GM19351 (cell line): Measurements from ENCODE around the gene MCF2.

ENCODE experiments used
- ATAC-seq: cut with Tn5 transposase; IDR thresholded peaks from one replicate; pipeline ENCODE4 v1.9.1; 2021; ENCODE audit warnings: mild to moderate bottlenecking, moderate library complexity; ENCODE audit not compliant: unreplicated experiment

MCF2 gene

GRCh38 chrX:139639253-139639652, 68.7 kb downstream of the MCF2 start:
- ATAC-seq, result no peak

DNA sequence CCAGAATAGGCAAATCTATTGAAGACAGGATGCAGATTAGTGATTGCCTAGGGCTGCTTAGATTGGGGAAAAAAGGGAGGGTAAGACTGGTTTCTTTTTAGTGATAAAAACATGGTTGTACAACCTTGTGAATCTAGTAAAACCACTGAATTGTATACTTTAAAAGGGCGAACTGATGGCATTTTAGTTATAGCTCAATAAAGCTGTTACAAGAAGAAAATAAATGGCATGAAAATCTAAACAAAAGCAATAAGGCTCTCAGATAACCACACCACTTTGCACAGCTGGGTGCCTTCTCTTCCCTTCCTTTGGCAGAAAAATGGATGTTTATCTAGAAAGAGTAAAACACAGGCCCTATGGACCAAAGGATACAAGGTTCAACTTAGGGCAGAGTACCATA, 107.9 kb downstream of the MCF2 start:
- ATAC-seq, result no peak

DNA sequence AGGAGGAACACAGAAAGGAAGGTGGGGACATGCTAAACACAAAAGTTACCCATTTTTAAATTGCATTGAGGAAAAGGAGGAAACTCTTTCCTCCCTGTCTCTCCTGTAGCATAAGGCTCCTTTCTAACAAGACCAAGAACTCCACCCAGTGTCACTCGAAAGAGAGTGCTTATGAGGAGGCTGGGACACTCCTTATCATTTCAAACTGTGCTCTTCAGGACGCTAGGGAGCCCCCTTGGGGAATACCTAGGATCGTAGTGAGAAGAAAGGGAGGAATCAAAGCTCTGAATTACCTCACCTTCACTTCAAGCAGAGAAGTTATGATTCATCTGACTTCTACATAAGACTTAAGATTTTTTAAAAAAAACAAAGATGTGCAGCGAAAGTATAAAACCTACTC, 111.9 kb downstream of the MCF2 start:
- no peak for ATAC-seq

GRCh38 chrX:139585613-139586012, 122.4 kb downstream of the MCF2 start:
- no peak for ATAC-seq

DNA sequence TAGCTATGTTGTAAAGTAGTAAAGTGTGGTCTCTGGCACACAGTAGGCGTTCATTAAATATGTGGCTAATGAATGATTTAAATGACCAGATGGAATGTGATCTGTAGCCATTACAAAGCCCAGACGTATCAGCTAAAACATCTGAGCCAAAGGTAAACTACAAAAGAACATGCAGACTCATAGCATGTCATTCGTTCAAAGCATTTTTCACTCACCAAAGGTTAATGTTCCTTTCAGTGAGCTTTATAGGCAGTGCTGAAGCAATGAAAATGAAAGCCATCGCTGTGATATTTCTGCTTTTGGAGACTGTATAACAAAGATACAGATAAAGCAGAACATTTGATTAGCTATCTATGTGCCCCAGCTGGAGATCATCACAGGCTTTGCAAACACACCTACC, 126.9 kb downstream of the MCF2 start:
- ATAC-seq, result no peak

DNA sequence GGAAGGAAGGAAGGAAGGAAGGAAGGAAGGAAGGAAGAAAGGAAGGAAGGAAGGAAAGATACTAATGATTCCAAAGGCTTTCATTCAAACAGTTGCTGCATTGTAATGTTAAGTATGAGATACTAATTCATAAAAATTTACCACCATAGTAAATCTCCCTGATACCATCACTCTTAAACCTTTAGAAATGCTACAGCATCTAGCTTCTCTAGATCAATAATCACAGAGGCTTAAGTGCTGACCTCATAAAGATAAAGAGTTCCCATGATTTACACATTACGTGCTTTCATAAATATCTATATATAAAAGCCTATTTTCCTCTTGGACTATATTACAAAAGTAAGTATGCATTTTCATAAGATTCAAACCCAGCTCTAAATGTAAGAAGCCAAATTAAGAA, 141.0 kb downstream of the MCF2 start:
- ATAC-seq, result no peak

GRCh38 chrX:139563251-139563650, 144.7 kb downstream of the MCF2 start:
- ATAC-seq, result no peak

DNA sequence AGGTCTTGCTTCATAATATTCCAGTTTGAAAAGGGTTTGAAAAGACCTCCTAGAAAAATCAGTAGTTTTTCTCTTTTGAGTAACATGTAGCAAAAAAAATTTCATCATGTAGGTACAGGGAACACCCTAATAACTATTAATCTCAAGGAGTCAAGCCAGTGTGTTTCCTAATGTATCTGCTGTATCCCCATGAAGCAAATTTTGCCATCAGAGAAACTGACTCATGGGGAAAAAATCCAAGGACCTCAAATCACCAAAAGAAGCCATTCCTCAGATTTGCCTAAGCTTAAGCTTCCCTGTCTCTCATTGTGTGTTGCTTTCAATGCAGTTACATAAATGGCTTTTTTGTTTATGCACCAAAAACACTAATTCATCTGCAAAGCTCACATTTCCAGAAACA, 147.7 kb downstream of the MCF2 start:
- ATAC-seq, result no peak

DNA sequence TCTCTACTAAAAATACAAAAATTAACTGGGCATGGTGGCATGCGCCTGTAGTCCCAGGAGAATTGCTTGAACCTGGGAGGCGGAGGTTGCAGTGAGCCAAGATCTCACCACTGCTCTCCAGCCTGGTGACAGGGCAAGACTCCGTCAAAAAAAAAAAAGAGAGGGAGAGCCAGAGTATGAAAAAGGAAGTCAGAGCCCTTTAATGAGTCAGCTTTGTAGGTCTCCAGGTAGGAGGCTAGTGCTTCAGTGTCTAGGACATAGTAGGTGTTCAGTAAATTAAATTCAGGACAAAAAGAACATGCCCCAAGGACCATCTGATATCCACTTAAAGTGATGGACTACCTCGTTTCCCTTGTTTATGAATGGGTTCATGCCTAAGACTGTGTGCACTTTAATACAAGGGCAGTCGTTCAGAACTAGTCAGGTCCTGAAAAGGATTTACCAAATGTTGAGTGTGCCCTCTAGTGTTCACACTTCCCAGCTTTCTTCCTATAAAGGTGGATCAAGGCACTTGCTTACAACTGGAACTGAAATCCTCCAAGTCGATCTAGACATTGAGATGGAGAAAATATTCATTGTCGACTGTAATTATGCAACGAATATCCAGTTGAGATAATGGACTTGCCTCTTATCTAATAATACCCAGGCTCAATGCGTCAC, 148.5 kb downstream of the MCF2 start:
- ATAC-seq, result peak; percentile 91

GRCh38 chrX:139554991-139555675, 152.8 kb downstream of the MCF2 start:
- ATAC-seq, result no peak

GRCh38 chrX:139554376-139554775, 153.6 kb downstream of the MCF2 start:
- peak; percentile 20 for ATAC-seq

DNA sequence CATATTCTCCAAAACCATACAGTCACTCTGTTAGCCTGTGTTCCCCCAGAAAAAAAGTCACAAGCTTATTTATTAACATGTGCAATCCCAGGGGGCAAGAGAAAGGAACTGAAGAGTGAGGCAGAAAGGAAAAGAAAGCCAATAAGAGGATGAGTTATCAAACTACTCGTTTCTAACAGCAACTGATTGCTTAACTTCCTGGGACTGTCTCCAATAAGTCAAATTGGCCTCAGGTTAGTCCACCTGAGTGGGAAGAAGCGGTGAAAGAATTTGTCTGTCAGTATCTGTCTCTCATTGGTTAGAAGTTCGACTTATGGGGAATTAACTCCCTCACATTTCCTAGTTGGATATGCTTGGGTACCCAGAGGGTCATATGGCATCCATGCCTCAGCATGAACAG, 163.4 kb downstream of the MCF2 start:
- no peak for ATAC-seq

DNA sequence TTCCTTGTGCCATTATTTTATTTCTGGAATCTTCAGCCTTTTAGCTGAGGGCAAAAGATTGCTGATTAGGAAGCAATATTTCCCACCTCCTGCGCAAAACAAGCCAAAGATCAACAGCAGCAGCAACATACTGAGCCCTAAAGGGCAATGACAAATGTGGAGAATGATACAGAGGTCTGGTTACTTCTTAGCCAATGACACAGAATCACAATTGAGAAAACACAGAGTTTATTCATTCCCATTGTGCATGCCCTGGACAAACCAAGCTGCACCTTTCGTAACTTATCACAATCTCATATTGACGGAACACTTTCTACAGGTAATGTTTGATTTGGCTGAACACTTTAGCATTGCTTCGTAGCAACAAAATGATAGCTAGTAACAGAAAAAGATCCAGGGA, 164.0 kb downstream of the MCF2 start:
- ATAC-seq, result no peak

DNA sequence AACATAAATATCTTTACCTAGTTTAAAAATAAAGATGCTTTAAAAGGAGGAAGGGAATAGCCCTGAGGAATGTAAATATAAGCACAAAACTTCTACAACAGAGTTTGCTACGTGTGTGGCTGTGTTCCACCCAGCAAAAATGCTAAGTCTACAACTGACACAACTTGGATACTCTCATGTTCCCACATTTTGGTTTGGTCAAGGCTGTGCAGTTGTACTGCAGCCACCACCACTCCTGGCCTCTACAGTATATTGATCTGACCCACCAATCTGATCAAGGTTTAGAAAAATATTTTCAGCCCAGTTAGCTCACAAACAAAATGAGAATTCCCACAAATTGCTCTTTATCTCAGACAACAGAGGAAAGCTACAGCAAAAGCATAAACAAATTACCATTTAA, 165.3 kb downstream of the MCF2 start:
- no peak for ATAC-seq

DNA sequence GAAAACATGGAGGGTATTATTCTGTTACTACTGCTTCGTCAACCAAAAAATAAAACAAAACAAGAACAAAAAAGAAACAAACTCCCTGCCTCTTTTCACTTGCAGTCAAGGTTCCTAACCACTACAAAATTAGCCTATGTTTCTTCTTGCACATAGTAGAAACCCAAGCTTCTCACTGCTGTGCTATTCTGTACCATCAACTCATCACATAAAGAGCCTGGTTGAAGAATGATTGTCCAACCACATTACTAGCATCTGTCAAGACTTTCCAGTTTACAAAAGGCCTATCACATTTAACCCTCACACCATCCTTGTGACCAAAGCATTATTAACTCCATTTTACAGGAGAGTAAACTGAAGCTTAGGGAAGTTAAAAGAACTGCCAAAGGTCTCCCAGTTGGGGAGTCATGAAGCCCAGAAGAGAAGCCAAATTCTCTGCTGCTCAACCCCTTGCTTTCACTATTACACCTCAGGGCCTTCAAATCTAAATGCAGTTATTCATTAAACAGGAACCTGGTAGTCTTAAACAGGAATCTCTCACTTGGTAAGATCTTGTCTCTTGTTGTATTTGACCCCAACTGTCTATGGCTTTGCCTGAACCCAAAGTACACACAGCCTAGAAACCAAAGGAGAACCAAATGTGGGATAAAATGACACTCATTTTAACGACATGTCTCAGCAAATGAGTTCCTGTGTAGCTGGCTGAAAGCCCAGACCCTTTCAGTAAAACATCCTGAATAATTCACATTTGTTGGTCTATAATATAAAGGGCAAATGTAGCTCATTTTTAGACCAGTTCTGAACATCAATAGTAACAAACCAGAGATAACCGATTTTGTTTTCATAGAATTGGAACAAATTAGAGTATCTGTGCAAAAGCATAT, 168.8 kb downstream of the MCF2 start:
- no peak for ATAC-seq

GRCh38 chrX:139533444-139533843, 174.5 kb downstream of the MCF2 start:
- no peak for ATAC-seq

DNA sequence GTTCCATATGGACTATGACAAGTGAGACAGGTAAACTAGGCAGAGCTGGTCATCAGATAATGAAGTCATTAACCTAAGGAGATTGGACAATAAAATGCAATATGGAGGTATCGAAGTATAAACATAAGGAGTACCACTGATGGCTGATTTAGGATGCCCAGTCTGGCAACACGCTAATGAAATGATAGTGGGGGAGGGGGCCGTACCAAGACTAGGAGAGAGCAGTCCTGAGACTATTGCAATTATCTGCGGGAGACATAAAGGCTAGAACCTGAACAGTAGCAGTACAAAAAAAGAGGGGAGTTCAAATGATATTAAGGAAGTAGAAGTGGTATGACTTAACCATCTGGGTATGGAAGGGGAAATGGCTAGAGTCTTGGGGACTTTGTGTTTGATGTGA, 175.1 kb downstream of the MCF2 start:
- no peak for ATAC-seq
